ENCODE results near the gene ZKSCAN8. TPM values are rescaled to one million over a fixed set of nuclear protein-coding genes. Genes with fewer than 3 reads are reported as not detected.

Gene ZKSCAN8
- total and polyA plus RNA-seq, 8 donors = 2.4 to 12.0 (median 7.7) TPM

GRCh38 chr6:28134015-28134414 is 7.7 kb upstream of the ZKSCAN8 start:
- Histone ChIP-seq H3K27me3 (no peaks in the 10 kb centered on the region), H3K4me1 (peaks cover 0 to 9% (median 4%) of the 10 kb centered on the region in 3 donors), H3K4me3 (no peak overlapping the region), H3K9me3 (no peaks in the 10 kb centered on the region), H3K27ac (no peak overlapping the region), H3K36me3 (no peaks in the 10 kb centered on the region)
- intact Hi-C loops (cut with DNase I) = loop anchor here in 1 of 3 donors (10.0 kb wide), 1 partner anchor 231 kb away; no protein-coding TSS in a partner anchor
- WGBS, 2 donors = 61 to 73% methylated on average over 3 of the region's 3 CpGs
- DNase-seq (no peak), ATAC-seq (no peak), FAIRE-seq (no peak)
- TF ChIP-seq CTCF (IDR thresholded peaks at IDR 0.05) = no peak

- no peak overlapping the region for H3K27ac ChIP-seq
- H3K27me3 ChIP-seq = no peaks in the 10 kb centered on the region
- DNase-seq (no peak), ATAC-seq (no peak), FAIRE-seq (no peak)
- H3K36me3 ChIP-seq = no peaks in the 10 kb centered on the region
- H3K4me3 ChIP-seq = no peak overlapping the region
- 51 to 69% methylated on average over 1 of the region's 1 CpG for WGBS, 2 donors
- peaks cover 0 to 9% (median 4%) of the 10 kb centered on the region in 3 donors for H3K4me1 ChIP-seq
- intact Hi-C loops (cut with DNase I) = loop anchor here in 1 of 3 donors (10.0 kb wide), 1 partner anchor 230 kb away; no protein-coding TSS in a partner anchor
- H3K9me3 ChIP-seq = no peaks in the 10 kb centered on the region
- no peak for TF ChIP-seq CTCF (IDR thresholded peaks at IDR 0.05)
These were observed 7.0 kb upstream of the ZKSCAN8 start for GRCh38 chr6:28134716-28135115.

DNA sequence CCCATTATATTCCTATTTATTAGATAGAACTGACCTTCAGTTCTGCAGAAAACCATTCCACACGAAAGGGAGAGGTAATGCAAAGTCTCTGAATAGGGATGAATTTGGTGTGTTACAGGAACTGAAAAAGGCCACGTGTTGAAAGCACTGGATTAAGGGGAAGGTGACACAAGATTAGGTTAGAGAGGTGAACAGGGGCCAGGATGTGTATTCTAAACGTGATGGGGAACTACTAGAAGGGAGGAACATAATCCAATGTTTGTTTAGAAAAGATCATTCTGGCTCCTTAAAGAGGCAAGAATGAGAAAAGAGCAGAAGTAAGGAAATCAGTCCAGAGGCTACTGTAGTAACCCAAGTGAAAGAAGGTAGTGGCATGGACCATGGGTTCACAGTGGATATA is 6.3 kb upstream of the ZKSCAN8 start:
- H3K27me3 ChIP-seq = no peaks in the 10 kb centered on the region
- intact Hi-C loops (cut with DNase I) = loop anchor here in 1 of 3 donors (10.0 kb wide), 1 partner anchor 229 kb away; no protein-coding TSS in a partner anchor
- H3K36me3 ChIP-seq = no peaks in the 10 kb centered on the region
- FAIRE-seq (no peak), DNase-seq (no peak), ATAC-seq (no peak)
- WGBS, 2 donors = 25 to 27% methylated on average over 3 of the region's 3 CpGs
- H3K9me3 ChIP-seq = no peaks in the 10 kb centered on the region
- H3K4me3 ChIP-seq = peak overlapping the region in 1 of 4 donors; percentile 71
- peaks cover 0 to 9% (median 4%) of the 10 kb centered on the region in 3 donors for H3K4me1 ChIP-seq
- TF ChIP-seq CTCF (IDR thresholded peaks at IDR 0.05) = no peak
- no peak overlapping the region for H3K27ac ChIP-seq

GRCh38 chr6:28136585-28137504 is 4.8 kb upstream of the ZKSCAN8 start:
- H3K27ac ChIP-seq = peak overlapping the region; percentile 47 to 83 (median 70)
- peak; percentile 79 to 92 (median 87) for DNase-seq
- no peak for TF ChIP-seq CTCF (IDR thresholded peaks at IDR 0.05)
- peak; percentile 87 to 94 (median 90) for ATAC-seq
- 1% methylated on average over 58 of the region's 58 CpGs for WGBS, 2 donors
- FAIRE-seq = no peak
- no peaks in the 10 kb centered on the region for H3K27me3 ChIP-seq
- H3K9me3 ChIP-seq = no peaks in the 10 kb centered on the region
- peak overlapping the region; percentile 53 to 76 (median 67) for H3K4me3 ChIP-seq
- H3K36me3 ChIP-seq = no peaks in the 10 kb centered on the region
- H3K4me1 ChIP-seq = peaks cover 0 to 9% (median 4%) of the 10 kb centered on the region in 3 donors
- intact Hi-C loops (cut with DNase I) = loop anchor here in 1 of 3 donors (10.0 kb wide), 1 partner anchor 228 kb away; no protein-coding TSS in a partner anchor

Measured in pancreas (tissue), 10 donors.